GM19328 (cell line): ENCODE measurements around the gene ZNF682.
"Not testable (repeated sequence)": the region's sequence is repeated elsewhere in the genome, so short reads cannot be mapped to it uniquely, and the experiment has no call there.

Experiments
- ATAC-seq: cut with Tn5 transposase; IDR thresholded peaks from one replicate; pipeline ENCODE4 v1.9.1; 2021; ENCODE audit warnings: mild to moderate bottlenecking, moderate library complexity; ENCODE audit not compliant: unreplicated experiment

ZNF682 gene

DNA sequence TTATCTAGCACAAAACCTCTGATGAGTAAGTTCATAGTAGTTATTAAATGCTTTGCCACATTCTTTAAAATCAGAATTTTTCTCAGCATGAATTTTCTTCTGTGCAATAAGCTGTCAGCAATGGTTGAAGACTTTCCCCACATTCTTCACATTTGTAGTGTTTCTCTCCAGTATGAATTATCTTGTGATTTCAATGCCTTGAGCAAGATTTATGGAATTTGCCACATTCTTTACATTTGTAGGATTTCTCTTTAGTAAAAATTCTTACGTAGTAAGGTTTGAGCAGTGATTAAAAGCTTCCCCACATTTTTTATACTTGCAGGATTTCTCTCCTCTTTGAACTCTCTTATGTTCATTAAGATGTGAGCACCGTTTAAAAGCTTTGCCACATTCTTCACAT, 33.6 kb downstream of the ZNF682 start:
- ATAC-seq, result no peak

DNA sequence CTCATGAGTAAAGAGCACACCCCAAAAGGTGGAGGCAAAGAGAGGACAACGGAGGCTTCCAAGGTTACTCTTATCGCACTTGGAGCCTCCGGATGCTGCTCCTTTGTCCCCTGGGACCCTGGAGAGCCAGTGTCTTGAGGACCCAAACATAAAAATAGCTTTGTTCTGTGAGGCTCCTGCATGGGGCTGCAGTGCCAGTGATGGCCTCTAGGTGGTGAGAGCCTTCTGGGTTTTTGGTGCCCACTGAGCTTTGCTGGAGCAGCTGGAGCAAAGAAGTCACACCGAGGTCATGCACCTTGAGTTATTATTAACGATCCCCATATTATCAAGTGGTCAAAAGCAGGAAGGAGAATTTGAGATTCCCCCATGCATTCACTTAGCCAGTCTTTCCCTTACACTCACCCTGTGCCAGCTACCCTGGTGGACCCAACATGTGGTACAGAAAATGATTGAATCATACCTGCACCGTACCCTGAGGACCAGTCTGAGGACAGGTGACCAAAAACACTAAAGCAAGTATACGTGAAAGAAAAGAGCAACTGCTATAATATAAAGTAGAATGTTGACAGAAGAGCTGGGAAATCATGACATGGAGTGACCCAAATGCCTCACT, 41.5 kb downstream of the ZNF682 start:
- ATAC-seq, result no peak

DNA sequence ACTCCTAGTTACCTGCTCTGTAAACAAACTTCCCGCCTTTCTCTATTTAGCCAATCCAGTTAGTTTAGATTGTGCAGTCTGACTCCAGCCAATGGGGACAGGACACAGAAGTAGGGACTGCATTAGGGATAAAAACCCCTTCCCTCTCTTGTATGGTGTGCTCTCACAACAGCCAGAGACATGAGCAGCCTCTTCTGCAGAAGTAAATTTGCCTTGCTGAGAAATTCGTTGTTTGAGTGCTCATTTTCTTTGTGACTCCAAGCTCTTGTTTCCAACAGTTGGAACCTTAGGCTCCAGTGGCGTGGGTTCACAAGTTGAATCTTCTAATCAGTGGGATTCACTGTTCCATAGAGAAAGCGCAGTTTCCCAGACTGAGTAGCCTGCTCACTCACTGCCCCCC, 72.4 kb downstream of the ZNF682 start:
- no peak for ATAC-seq

DNA sequence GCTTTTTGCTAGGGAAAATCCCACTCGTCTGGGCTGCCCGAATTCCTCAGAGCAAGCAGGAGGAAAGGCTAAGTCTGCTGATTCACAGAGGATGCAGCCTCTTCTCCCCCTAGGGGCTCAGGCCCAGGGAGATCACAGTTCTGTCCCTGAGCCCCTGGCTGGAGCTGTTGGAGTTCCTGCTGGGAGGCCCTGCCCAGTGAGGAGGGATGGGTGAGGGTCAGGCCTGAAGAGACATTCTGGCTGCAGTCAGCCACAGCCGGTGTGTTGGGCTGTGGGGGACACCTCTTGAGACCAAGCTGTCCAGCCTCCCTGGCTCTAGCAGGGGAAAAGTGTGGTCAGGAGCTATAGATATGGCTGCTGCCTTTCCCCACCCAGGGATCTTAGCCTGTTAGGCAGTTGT, 73.2 kb downstream of the ZNF682 start:
- not testable (repeated sequence) for ATAC-seq

DNA sequence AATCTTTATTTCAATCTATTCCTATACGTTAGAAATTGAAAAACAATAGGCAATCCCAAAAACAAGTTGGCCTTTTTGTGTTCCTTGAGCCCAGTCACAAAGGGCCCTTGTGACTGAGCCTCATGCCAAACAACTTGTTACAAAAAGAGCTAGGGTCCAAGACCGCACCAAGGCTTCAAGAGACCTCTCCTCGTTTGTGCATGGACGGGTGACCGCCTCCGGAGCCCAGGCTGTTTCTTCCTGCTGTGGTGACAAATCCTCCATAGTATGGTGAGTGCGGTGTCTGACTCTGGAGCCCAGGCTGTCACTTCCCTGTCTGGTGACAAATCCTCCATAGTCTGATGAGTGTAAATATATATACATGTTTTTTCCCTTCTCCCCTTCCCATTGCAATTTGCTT, 74.9 kb downstream of the ZNF682 start:
- ATAC-seq, result no peak

DNA sequence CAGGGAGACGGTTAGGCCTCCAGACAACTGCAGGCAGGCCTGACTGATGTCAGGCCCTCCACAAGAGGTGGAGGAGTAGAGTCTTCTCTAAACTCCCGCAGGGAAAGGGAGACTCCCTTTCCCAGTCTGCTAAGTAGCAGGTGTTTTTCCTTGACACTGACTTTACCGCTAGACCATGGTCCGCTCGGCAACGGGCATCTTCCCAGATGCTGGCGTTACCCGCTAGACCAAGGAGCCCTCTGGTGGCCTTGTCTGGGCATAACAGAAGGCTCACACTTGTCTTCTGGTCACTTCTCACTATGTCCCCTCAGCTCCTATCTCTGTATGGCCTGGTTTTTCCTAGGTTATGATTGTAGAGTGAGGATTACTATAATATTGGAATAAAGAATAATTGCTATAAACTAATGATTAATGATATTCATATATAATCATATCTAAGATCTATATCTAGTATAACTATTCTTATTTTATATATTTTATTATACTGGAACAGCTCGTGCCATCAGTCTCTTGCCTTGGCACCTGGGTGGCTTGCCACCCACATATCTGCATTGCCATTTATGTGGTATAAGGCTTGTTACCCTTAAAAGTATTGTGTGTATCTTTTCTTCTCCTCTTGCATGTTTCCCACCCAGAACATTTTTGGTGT, 80.0 kb downstream of the ZNF682 start:
- ATAC-seq, result not testable (repeated sequence)

DNA sequence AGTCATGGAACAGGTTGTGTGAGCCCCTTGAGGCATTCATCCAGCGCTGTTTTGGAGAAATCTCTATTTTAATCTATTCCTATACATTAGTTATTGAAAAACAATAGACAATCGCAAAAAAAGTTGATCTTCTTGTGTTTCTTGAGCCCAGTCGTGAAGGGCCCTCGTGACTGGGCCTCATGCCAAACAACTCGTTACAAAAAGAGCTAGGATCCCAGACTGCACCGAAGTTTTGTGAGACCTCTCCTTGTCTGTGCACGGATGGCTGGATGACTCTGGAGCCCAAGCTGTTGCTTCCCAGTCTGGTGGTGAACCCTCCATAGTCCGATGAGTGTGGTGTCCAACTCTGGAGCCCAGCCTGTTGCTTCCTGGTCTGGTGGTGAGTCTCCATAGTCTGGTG, 81.5 kb downstream of the ZNF682 start:
- ATAC-seq, result not testable (repeated sequence)

DNA sequence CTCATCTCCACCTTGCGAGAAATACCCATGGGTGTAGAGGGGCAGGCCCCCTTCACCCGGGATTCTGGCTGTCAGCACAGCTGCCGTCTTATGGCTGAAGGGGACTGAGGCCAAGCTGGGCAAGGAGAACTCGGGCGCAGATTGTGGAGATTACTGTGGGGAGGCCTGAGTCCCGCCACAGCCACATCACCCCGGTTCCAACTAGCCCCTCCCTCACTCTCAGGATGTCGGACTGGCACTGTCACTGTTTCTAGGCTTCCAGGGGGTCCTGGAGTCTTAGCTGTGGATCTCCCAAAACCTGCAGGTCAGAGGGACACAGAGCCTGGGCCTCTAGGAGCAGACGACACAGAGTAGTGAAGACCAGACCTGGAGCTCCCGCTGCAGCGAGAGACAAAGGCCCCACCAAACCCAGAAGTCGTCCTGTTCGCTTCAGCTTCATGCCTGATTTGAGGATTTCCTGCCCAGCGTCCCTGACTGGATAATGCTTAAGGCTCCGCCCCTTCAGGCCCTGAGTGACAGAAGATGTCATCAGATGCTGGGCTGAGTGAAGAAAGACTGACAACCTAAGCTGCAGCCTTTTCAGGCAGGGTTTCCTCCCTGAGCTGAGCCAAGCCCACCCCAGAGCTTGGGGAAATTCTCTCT, 82.8 kb downstream of the ZNF682 start:
- no peak for ATAC-seq

DNA sequence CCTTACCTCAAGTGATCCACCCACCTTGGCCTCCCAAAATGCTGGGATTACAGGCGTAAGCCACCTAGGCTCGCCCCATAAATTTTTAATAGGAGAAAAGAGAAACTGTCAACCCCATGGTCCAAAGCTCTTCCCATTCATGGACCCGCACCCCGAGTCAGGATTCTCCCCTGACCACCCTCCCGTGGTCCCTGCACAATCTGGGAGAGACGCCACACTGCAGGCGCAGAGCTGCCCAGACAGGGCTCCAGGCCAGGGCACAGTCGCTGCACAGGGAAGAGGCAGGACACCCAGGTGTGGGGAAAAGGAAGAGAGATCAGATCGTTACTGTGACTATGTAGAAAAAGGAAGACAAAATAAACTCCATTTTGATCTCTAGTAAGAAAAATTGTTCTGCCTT, 84.1 kb downstream of the ZNF682 start:
- no peak for ATAC-seq
